Endodermal cell (in vitro differentiated cells): ENCODE data around the gene TMEM134. TPM values are rescaled to one million over a fixed set of nuclear protein-coding genes. Genes with fewer than 3 reads are reported as not detected.

Source experiments
- DNase-seq: peaks from one replicate; pipeline ENCODE4 v3.0.0-alpha.2; 2017
- H3K27ac ChIP-seq: 2 replicates; pipeline ENCODE4 v1.5.1; 2013; ENCODE audit warnings: mild to moderate bottlenecking, low read depth, low read length, moderate library complexity
- H3K27me3 ChIP-seq: 2 replicates; pipeline ENCODE4 v1.6.1; 2013; ENCODE audit warnings: mild to moderate bottlenecking, low read length, moderate library complexity; ENCODE audit not compliant: insufficient read depth, control insufficient read depth, poor library complexity, severe bottlenecking
- H3K36me3 ChIP-seq: 2 replicates; pipeline ENCODE4 v1.7.0; 2013; ENCODE audit warnings: mild to moderate bottlenecking, low read length, moderate library complexity; ENCODE audit not compliant: control insufficient read depth, insufficient read depth
- H3K4me1 ChIP-seq: one replicate; pipeline ENCODE4 v1.7.0; 2013; ENCODE audit warnings: low read length; ENCODE audit not compliant: control insufficient read depth, insufficient read depth
- H3K4me3 ChIP-seq: 2 replicates; pipeline ENCODE4 v1.5.1; 2013; ENCODE audit warnings: mild to moderate bottlenecking, low read length, moderate library complexity
- H3K9ac ChIP-seq: 2 replicates; pipeline ENCODE4 v1.6.1; 2013; ENCODE audit warnings: mild to moderate bottlenecking, low read length, moderate library complexity; ENCODE audit not compliant: poor library complexity, severe bottlenecking; ENCODE audit errors: extremely low read depth
- H3K9me3 ChIP-seq: 2 replicates; pipeline ENCODE4 v1.6.1; 2013; ENCODE audit warnings: mild to moderate bottlenecking, low read length, moderate library complexity; ENCODE audit not compliant: control insufficient read depth
- H3K27ac Mint-ChIP-seq: 2 replicates; pipeline ENCODE4 v1.8.0; 2020; ENCODE audit warnings: mixed read lengths
- H3K27me3 Mint-ChIP-seq: 2 replicates; pipeline ENCODE4 v1.8.0; 2021; ENCODE audit warnings: mild to moderate bottlenecking, mixed read lengths; ENCODE audit not compliant: insufficient read depth
- H3K36me3 Mint-ChIP-seq: 2 replicates; pipeline ENCODE4 v1.8.0; 2020; ENCODE audit warnings: low read depth, mixed read lengths
- H3K4me1 Mint-ChIP-seq: 2 replicates; pipeline ENCODE4 v1.8.0; 2020; ENCODE audit warnings: mixed read lengths
- H3K4me3 Mint-ChIP-seq: 2 replicates; pipeline ENCODE4 v1.8.0; 2020; ENCODE audit warnings: mild to moderate bottlenecking, moderate library complexity, mixed read lengths
- H3K9me3 Mint-ChIP-seq: 2 replicates; pipeline ENCODE4 v1.8.0; 2020; ENCODE audit warnings: mild to moderate bottlenecking, mixed read lengths
- CTCF ChIP-seq: fragments of 200-600 bp; sonication (generic); conservative IDR thresholded peaks from 2 replicates; pipeline ENCODE4 v1.5.0; 2021; ENCODE audit warnings: antibody characterized with exemption, mild to moderate bottlenecking
- WGBS, 2 experiments: methylation state at CpG; one replicate each; pipeline versions ENCODE4 v1.1.5 to v1.1.7; 2013; ENCODE audit warnings: missing lambda C conversion rate in 2 of 2, mixed read lengths in 1 of 2; ENCODE audit not compliant: insufficient coverage in 1 of 2, insufficient read length in 1 of 2; 5-methylcytosine and 5-hydroxymethylcytosine counted together
- total RNA-seq, 2 donors: library from RNA; stranded (reverse); fragmentation: NEBNext Ultra II Directional in 1 of 2; extraction: Animal tissue kit (Norgen Biotek cat#: 25700) in 1 of 2; gene quantifications; 2 replicates in 1 of 2; 3 replicates in 1 of 2; pipeline ENCODE4 v1.2.1, GENCODE V29; 2021

TMEM134 gene
- total RNA-seq, 2 donors from 2014 or later, result 67.4 to 87.8 TPM

GRCh38 chr11:67440229-67441097, 28.6 kb downstream of the TMEM134 start:
- WGBS, 2 experiments, result 94 to 95% methylated on average over 5 to 17 of the region's 17 CpGs
- H3K27me3 Mint-ChIP-seq, result no peaks in the 10 kb centered on the region
- no peaks in the 10 kb centered on the region for H3K4me1 ChIP-seq
- peaks cover 26% of the 10 kb centered on the region for H3K36me3 Mint-ChIP-seq
- H3K4me3 Mint-ChIP-seq, result no peak overlapping the region
- H3K9me3 Mint-ChIP-seq, result no peaks in the 10 kb centered on the region
- no peak overlapping the region for H3K27ac ChIP-seq
- H3K36me3 ChIP-seq, result peaks cover 32% of the 10 kb centered on the region
- H3K4me3 ChIP-seq, result no peak overlapping the region
- DNase-seq, result no peak
- H3K9me3 ChIP-seq, result no peaks in the 10 kb centered on the region
- no peaks in the 10 kb centered on the region for H3K27me3 ChIP-seq
- H3K9ac ChIP-seq, result no peak overlapping the region
- H3K27ac Mint-ChIP-seq, result no peak overlapping the region
- TF ChIP-seq CTCF, result no peak
- H3K4me1 Mint-ChIP-seq, result peaks cover 3% of the 10 kb centered on the region

- Histone ChIP-seq H3K4me3 (no peak overlapping the region), H3K27ac (no peak overlapping the region), H3K9ac (no peak overlapping the region), H3K36me3 (peaks cover 32% of the 10 kb centered on the region), H3K9me3 (no peaks in the 10 kb centered on the region), H3K4me1 (no peaks in the 10 kb centered on the region), H3K27me3 (no peaks in the 10 kb centered on the region)
- no peaks in the 10 kb centered on the region for H3K9me3 Mint-ChIP-seq
- peak; percentile 61 for TF ChIP-seq CTCF
- DNase-seq, result peak; percentile 81
- peak overlapping the region; percentile 52 for H3K27ac Mint-ChIP-seq
- H3K27me3 Mint-ChIP-seq, result no peaks in the 10 kb centered on the region
- peaks cover 29% of the 10 kb centered on the region for H3K36me3 Mint-ChIP-seq
- peaks cover 3% of the 10 kb centered on the region for H3K4me1 Mint-ChIP-seq
- no peak overlapping the region for H3K4me3 Mint-ChIP-seq
- 94 to 96% methylated on average over 24 to 31 of the region's 31 CpGs for WGBS, 2 experiments
These were observed 29.5 kb downstream of the TMEM134 start for GRCh38 chr11:67439321-67440228.

GRCh38 chr11:67438158-67438902, 30.7 kb downstream of the TMEM134 start:
- Histone ChIP-seq H3K27me3 (no peaks in the 10 kb centered on the region), H3K4me1 (no peaks in the 10 kb centered on the region), H3K36me3 (peaks cover 36% of the 10 kb centered on the region), H3K4me3 (no peak overlapping the region), H3K9me3 (no peaks in the 10 kb centered on the region), H3K27ac (no peak overlapping the region), H3K9ac (no peak overlapping the region)
- peaks cover 31% of the 10 kb centered on the region for H3K36me3 Mint-ChIP-seq
- TF ChIP-seq CTCF, result no peak
- no peaks in the 10 kb centered on the region for H3K27me3 Mint-ChIP-seq
- 94 to 95% methylated on average over 18 to 41 of the region's 41 CpGs for WGBS, 2 experiments
- H3K4me3 Mint-ChIP-seq, result no peak overlapping the region
- no peak for DNase-seq
- no peaks in the 10 kb centered on the region for H3K9me3 Mint-ChIP-seq
- peaks cover 3% of the 10 kb centered on the region for H3K4me1 Mint-ChIP-seq
- no peak overlapping the region for H3K27ac Mint-ChIP-seq
